Kidney epithelial cell (primary cell): ENCODE results near the gene CD200R1L. TPM values are rescaled to one million over a fixed set of nuclear protein-coding genes. Genes with fewer than 3 reads are reported as not detected.
A peak's percentile ranks its signal among the peaks of the same experiment; 100 is the strongest.

Experiments used
- DNase-seq: peaks from one replicate; pipeline ENCODE4 v3.0.0-alpha.2; 2010; ENCODE audit warnings: low read depth
- H3K27me3 ChIP-seq: 2 replicates; pipeline ENCODE4 v1.6.0; 2011; ENCODE audit warnings: low read length; ENCODE audit not compliant: control insufficient read depth, insufficient read depth
- H3K36me3 ChIP-seq: 2 replicates; pipeline ENCODE4 v1.5.1; 2011; ENCODE audit warnings: low read length; ENCODE audit not compliant: control insufficient read depth, insufficient read depth
- H3K4me3 ChIP-seq: 2 replicates; pipeline ENCODE4 v1.5.1; 2011; ENCODE audit warnings: low read depth, mild to moderate bottlenecking, control low read depth, low read length
- total RNA-seq: library from RNA; depleted of rRNA; stranded (reverse); fragments of >200 nt; gene quantifications from 2 replicates; pipeline ENCODE4 v1.2.3, GENCODE V29; 2015
- TF ChIP-seq, protein P1 (sequence below): IDR thresholded peaks from 2 replicates; pipeline ENCODE4 v1.5.1; 2011; ENCODE audit warnings: mild to moderate bottlenecking, moderate library complexity, low read length, control low read depth, inconsistent platforms; ENCODE audit not compliant: insufficient read depth, poor library complexity, severe bottlenecking

The CD200R1L gene, protein sequence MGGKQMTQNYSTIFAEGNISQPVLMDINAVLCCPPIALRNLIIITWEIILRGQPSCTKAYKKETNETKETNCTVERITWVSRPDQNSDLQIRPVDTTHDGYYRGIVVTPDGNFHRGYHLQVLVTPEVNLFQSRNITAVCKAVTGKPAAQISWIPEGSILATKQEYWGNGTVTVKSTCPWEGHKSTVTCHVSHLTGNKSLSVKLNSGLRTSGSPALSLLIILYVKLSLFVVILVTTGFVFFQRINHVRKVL
- not detected in 2 replicates for total RNA-seq

- H3K4me3 ChIP-seq: no peak within 1 kb of the TSS
- TF ChIP-seq, protein P1, sequence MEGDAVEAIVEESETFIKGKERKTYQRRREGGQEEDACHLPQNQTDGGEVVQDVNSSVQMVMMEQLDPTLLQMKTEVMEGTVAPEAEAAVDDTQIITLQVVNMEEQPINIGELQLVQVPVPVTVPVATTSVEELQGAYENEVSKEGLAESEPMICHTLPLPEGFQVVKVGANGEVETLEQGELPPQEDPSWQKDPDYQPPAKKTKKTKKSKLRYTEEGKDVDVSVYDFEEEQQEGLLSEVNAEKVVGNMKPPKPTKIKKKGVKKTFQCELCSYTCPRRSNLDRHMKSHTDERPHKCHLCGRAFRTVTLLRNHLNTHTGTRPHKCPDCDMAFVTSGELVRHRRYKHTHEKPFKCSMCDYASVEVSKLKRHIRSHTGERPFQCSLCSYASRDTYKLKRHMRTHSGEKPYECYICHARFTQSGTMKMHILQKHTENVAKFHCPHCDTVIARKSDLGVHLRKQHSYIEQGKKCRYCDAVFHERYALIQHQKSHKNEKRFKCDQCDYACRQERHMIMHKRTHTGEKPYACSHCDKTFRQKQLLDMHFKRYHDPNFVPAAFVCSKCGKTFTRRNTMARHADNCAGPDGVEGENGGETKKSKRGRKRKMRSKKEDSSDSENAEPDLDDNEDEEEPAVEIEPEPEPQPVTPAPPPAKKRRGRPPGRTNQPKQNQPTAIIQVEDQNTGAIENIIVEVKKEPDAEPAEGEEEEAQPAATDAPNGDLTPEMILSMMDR: no peak
- no peaks in the 10 kb centered on the region for H3K36me3 ChIP-seq
- H3K27me3 ChIP-seq: no peaks in the 10 kb centered on the region
- no peak for DNase-seq
Measured at GRCh38 chr3:112846764-112847163, at the start of gene CD200R1L. Gene CD200R1L (minus strand): TSS chr3:112846864. CDS start chr3:112829367, 17,497 bp downstream.

GRCh38 chr3:112894258-112894657 is 47.6 kb upstream of the CD200R1L start:
- TF ChIP-seq, protein P1: no peak
- Histone ChIP-seq H3K27me3 (no peaks in the 10 kb centered on the region), H3K4me3 (no peak overlapping the region), H3K36me3 (no peaks in the 10 kb centered on the region)
- DNase-seq: peak; percentile 44

DNA sequence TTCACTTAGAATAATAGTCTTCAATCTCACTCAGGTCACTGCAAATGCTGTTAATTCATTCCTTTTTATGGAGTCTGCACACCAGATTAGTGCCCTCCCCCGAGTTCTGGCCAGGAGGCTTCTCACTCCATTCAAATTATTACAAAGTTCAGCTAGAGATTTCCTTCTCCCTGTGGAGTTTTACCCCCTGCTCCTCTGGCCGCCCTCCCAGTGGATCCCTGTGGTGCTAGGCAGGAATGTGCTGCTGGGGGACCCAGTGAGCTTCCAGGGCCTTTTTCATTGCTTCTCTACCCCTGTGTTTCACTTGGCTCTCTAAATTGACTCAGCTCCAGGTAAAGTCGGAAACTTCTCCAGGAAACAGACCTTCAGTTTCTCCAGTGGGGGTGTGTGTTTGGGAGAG is 42.7 kb upstream of the CD200R1L start:
- Histone ChIP-seq H3K27me3 (no peaks in the 10 kb centered on the region), H3K4me3 (no peak overlapping the region), H3K36me3 (no peaks in the 10 kb centered on the region)
- no peak for DNase-seq
- TF ChIP-seq, protein P1: no peak

GRCh38 chr3:112888381-112889085 is 41.9 kb upstream of the CD200R1L start:
- Histone ChIP-seq H3K27me3 (no peaks in the 10 kb centered on the region), H3K4me3 (no peak overlapping the region), H3K36me3 (no peaks in the 10 kb centered on the region)
- no peak for DNase-seq
- TF ChIP-seq, protein P1: no peak

- Histone ChIP-seq H3K27me3 (no peaks in the 10 kb centered on the region), H3K4me3 (no peak overlapping the region), H3K36me3 (no peaks in the 10 kb centered on the region)
- DNase-seq: no peak
- TF ChIP-seq, protein P1: no peak
Measured at GRCh38 chr3:112884678-112885290, 38.1 kb upstream of the CD200R1L start.

DNA sequence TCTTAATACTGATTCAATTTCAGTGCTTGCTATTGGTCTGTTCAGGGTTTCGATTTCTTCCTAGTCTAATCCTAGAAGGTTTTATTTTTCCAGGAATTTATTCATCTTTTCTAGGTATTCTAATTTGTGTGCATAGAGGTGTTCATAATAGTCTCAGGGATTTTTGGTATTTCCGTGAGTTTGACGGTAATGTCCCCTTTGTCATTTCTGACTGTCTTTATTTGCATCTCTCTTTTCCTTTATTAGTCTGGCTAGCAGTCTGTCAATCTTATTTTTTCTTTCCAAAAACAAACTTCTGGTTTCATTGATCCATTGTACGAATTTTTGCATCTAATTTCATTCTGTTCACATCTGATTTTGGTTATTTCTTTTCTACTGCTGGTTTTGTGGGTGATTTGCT is 35.2 kb upstream of the CD200R1L start:
- H3K4me3 ChIP-seq: no peak overlapping the region
- H3K36me3 ChIP-seq: no peaks in the 10 kb centered on the region
- TF ChIP-seq, protein P1: no peak
- no peak for DNase-seq
- no peaks in the 10 kb centered on the region for H3K27me3 ChIP-seq
